Kasumi-1 (cell line): ENCODE measurements around the gene KRTAP3-3.
"Not testable (repeated sequence)": the region's sequence is repeated elsewhere in the genome, so short reads cannot be mapped to it uniquely, and the experiment has no call there.

Experiments
- DNase-seq, 2 experiments: peaks; one replicate each; lab custom pipeline; 2025; lab: John Stamatoyannopoulos, UW

The KRTAP3-3 gene

DNA sequence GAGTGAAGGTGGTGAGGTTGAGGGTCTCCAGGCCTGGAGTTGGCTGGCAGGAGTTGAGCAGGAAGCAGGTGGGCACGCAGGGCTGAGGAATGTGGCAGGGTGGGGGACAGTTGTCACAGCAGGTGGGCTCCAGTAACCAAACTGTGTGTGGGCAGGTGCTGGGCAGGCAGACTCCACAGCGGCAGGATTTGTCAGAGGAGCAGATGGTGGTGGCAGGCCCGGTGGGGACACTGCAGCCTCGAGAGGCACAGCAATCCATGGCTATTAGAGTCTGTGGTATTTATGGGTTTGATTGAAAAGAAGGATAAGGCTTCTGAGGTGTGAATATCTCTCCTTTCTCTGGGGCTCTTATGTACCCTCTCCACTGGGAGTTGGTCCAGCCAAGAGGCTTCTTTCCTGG lies at the start of gene KRTAP3-3:
Gene KRTAP3-3 (minus strand): TSS at position 326 of the 400 bp plus-strand sequence. CDS start 67 bp downstream, at position 259.
- no peak for DNase-seq

DNA sequence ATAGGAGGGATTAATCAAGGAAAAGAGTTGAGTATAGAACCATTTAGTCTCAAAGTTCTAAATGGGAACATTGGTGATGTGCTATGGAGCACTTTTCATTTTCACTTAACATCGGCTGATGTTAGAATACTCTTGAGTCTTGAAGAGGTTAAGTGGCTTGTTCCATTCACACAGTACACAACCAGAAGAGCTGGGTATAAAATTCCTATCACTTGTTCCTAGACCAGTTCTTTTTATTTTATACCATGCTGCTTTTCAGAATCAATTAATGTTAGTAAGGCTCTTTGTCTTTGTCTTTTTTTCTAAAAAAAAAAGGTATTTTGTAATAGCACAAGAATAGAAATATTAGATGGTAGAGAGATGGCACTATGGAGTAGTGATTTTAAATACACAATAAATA lies 49.0 kb upstream of the KRTAP3-3 start:
- no peak for DNase-seq

DNA sequence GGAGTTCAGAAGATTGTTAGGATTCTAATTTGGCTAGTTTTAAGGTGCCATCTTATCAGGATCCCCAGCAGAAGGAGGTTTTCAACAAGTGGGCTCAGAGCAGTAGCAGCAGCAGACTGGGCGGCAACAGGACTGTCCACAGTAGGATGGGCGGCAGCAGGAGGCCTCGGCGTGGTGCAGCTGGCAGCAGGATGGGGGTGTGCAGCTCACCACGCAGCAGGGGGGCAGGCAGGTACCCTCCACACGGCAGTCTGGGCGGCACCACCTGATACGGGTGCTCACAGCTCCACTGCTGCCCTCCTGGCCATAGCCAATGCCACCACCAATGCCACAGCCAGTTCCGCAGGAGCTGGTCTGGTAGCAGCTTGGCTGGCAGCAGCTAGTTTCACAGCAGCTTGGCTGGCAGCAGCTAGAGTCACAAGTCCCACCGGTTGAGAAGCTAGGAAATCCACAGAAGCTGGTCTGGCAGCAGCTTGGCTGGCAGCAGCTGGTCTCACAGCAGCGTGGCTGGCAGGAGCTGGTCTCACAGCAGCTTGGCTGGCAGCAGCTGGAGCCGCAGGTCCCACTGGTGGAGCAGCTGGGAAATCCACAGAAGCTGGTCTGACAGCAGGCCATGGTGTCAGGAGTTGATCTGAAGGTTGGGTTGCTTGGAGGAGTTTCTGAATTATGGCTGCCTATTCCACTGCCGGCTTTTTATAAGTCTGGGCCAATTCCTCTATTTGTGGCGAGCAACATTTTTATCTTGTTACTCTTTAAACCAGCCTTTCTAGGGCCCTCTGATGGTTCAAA lies 47.0 kb upstream of the KRTAP3-3 start, which contains the start of gene KRTAP1-1:
Gene KRTAP1-1 (minus strand): TSS at position 668 of the 789 bp plus-strand sequence. CDS start 53 bp downstream, at position 615.
- not testable (repeated sequence) for DNase-seq

DNA sequence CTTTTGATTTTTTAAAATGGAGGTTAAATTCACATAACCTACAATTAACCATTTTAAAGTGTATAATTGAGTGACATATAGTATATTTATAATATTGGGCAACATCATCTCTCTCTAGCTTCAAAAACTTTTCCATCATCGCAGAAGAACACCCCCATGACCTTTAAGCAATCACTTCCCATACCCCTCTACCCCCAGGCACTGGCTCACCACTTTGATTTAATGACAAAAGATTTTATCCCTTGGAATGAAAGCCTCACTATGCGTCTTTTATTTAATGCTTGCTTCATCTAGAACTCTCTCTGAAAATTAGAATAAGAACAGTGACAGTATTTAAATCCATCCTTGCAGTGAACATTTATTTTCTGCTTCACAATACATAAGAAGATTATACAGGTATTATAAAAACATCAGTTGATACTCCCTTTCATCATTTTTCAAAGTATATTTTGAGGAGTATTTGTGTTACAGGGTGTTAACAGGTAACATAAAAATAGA lies 43.9 kb upstream of the KRTAP3-3 start:
- DNase-seq: no peak

DNA sequence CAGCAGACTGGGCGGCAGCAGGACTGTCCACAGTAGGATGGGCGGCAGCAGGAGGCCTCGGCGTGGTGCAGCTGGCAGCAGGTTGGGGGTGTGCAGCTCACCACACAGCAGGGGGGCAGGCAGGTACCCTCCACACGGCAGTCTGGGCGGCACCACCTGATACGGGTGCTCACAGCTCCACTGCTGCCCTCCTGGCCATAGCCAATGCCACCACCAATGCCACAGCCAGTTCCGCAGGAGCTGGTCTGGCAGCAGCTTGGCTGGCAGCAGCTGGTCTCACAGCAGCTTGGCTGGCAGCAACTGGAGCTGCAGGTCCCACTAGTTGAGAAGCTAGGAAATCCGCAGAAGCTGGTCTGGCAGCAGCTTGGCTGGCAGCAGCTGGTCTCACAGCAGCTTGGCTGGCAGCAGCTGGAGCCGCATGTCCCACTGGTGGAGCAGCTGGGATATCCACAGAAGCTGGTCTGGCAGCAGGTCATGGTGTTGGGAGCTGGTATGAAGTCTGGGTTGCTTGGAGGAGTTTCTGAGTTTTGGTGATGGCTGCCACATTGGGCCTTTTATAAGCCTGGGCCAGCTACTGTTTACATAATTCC lies 40.5 kb upstream of the KRTAP3-3 start, which contains the start of gene KRTAP1-3:
Gene KRTAP1-3 (minus strand): TSS at position 529 of the 590 bp plus-strand sequence. CDS start 53 bp downstream, at position 476.
- DNase-seq: not testable (repeated sequence)

DNA sequence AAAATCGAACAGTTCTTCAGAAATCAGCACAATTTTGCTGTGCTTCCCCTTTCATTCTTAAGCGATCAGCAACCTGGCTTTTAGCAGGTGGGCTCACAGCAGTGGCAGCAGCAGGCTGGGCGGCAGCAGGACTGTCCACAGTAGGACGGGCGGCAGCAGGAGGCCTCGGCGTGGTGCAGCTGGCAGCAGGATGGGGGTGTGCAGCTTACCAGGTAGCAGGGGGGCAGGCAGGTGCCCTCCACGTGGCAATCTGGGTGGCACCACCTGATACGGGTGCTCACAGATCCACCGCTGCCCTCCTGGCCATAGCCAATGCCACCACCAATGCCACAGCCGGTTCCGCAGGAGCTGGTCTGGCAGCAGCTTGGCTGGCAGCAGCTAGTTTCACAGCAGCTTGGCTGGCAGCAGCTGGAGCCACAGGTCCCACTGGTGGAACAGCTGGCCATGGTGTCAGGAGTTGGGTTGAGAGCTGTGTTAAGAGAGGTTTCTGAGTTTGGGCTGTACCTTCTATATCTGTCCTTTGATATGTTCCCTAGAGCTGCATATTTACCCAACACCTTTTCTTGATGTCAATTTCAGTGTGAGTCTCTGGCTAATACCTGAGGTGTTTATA lies 35.8 kb upstream of the KRTAP3-3 start, which contains the start of gene KRTAP1-4:
Gene KRTAP1-4 (minus strand): TSS at position 563 of the 613 bp plus-strand sequence. CDS start 117 bp downstream, at position 446.
- DNase-seq: no peak

DNA sequence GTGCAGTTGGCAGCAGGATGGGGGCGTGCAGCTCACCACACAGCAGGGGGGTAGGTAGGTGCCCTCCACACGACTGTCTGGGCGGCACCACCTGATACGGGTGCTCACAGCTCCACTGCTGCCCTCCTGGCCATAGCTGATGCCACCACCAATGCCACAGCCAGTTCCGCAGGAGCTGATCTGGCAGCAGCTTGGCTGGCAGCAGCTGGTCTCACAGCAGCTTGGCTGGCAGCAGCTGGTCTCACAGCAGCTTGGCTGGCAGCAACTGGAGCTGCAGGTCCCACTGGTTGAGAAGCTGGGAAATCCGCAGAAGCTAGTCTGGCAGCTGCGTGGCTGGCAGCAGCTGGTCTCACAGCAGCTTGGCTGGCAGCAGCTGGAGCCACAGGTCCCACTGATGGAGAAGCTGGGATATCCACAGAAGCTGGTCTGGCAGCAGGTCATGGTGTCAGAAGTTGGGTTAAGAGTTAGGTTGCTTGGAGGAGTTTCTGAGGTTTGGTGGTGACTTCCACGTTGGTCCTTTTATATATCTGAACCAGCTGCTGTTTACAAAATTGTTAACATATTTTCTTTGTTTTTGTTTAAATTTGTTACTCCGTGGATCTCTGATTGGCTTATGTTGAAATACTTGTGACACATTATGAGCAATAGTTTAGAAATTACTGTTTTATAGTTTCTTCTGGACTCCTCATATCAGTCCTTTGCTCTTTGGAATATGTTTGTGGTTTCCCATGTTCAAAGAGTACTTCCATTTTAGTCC lies 32.9 kb upstream of the KRTAP3-3 start, which contains the start of gene KRTAP1-5:
Gene KRTAP1-5 (minus strand): TSS at position 494 of the 757 bp plus-strand sequence. CDS start 53 bp downstream, at position 441.
- DNase-seq: no peak

DNA sequence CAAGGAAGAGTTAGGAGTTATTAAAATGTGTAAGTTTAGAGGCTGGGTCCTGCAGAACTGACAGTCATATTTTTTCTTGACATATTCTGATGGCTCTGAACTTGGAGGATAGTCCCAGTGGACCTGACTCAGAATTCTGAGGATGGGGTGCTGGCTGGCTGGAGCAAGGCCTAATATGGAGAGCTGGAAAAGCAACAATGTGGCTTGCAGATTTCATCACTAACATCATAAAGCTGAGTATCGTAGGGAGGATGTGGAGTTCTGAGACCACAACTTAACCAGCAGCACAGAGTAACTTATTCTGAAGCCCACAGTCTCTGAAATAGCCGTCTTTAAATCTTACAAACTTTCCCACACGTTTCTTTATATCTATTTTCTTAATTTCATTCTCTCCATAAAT lies 30.7 kb upstream of the KRTAP3-3 start:
- no peak for DNase-seq

DNA sequence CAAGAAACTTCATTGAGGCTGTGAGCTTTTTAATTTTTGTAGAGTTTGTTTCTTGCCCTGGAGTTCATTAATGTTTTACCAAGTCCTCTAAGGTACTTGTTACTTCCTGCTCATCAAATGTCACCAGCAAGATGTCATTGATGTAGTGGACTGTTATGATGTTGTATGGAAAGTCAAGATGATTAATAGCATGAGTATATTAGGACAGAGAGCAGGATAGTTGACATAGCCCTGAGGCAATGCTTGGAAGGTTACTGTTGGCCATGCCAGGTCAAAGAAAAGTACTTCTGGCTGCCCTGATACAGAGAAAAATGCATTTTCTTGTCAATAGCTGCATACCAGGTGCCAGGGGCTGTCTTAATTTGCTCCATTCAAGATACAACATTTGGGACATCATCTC lies 26.4 kb upstream of the KRTAP3-3 start:
- DNase-seq: no peak

DNA sequence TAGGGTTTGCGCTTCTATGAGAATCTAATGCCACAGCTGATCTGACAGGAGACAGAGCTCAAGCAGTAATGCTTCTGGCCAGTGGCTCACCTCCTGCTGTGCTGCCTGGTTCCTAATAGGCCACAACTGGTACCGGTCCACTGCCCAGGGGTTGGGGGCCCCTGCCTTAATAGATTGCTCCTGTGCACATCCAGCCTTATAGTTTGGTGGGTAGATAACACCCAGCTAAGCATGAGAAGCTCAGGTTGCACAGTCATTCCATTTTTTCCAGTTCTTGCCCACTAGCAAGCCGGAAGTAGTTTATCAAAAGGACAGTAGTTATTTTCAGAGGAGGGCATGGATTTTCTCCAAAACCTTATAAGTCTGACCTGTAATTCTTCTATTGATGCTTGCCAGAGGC lies 25.5 kb upstream of the KRTAP3-3 start:
- no peak for DNase-seq

DNA sequence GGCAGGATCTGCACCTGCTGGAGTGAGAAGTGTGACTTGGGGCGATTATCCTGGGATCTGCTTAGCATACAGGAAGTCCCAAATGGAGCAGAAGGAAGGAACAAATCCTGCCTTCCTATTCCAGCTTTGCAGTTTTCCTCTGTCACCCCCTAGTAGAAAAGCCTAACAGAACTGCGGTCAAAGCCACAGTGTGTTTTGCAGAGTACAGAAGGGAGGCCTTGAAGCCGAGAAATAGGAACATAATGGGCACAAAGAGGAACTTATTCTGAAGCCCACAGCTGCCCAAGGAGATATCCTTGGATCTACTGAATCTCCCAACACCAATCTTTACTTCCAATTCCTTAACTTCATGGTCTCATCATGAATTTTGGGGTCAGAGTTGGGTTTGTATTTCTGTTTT lies 24.6 kb upstream of the KRTAP3-3 start:
- DNase-seq: no peak

DNA sequence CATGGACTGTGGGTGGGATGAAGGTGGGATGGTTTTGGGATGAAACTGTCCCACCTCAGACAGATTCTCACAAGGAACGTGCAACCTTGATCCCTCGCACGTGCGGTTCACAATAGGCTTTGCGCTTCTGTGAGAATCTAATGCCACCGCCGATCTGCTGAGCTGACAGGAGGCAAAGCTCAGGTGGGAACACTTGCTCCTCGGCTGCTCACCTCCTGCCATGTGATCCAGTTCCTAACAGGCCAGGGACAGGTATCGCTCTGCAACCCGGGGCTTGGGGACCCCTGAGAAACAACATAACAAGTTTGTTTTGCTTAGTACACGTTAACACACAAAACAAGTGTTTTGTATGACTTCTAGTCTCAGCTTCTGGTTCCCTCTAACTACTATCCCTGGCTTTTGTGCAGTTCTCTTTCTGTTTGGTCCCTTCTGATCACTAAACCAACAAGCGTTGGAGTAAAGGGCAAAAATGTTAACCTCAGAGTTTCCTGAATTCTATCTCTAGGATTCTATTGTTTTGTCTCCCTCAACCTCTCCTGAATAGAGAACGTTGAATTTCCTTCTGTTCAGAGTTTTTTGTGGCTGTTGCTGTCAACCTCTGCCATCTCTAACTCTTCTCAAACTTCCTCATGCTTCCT lies 22.7 kb upstream of the KRTAP3-3 start:
- no peak for DNase-seq

DNA sequence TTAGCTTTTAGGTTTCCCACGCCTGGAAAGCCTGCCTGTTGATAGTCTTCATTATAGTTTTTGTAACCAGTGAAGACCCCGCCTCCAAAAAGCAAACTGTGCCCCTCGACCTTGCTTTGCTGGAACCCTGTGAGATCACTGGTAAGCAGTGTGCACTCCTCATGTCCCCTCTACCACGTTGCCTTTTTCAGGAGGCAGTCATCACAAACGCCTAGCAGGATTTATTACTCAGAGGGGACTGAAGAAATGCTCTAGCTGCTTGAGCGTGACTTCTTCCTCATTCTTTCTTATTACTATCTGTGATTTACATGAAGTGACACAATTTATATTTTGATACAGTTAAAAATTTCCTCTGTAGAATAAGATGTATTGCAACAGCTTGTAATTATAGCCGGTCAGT lies 21.5 kb upstream of the KRTAP3-3 start:
- no peak for DNase-seq

DNA sequence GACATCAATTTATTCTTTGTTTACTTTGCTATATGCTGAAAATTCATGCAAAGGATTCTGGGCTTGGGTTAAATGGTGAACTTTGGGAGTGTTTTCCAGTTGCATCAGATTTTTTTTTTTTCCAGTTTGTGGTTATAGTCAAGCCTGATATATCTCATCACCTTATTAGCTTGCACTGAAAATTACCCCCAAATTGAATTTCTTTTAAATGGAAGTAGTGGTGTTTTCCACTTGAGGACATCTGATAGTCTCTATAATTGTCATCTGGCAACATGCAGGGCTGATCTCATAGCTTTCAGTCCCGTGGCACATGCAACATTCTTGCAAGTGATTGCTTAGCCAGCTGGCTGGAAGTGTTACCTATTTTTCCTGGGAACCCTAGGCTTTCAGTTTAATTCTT lies 19.6 kb upstream of the KRTAP3-3 start:
- DNase-seq: no peak

DNA sequence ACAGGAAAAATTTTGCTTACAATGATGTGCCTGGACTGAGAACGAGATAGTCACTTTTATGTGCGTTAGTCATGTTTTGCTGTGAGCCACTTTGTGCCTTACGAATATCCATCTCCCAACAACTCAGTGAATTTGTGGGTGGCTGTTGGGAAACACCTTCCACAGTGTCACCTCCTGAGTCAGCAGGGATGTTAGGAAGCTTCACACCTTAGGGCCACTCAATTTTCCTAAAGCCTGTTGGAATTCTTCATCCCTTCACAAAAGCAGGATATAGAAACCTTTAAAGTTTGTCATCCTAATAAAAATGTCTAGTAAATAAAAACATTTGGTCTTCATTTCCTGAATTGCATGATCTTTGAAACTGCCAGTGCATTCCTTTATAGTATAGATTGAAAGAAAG lies 19.2 kb upstream of the KRTAP3-3 start:
- no peak for DNase-seq

DNA sequence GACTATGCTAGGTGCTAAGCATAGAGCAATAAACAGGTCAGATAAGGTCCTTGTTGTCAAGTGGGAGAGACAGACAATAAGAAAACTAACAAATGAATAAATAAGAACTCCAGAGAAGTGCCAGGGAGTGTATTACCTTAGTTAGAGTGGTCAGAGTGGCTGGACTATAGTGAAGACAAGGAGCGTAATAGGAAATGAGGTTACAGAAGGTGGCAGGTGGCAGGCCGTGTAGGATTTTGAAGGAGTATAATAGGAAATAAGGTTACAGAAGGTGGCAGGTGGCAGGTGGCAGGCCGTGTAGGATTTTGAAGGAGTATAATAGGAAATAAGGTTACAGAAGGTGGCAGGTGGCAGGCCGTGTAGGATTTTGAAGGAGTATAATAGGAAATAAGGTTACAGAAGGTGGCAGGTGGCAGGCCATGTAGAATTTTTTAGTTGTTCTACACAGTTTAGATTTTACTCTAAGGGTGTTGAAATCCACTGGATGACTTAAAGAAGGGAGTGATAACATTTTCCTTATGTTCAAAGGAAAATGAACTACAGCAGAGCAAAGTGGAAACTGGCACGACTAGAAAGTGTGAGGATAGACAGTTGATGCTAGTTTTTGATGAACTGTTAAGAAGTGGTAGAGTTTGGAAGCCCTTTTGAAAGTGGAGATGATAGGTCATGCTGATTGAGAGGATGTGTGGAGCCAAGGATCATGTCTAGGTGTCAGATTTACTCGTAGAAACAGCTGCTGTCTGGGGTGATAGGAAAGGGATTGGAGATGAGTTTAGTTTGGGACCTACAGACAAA lies 18.6 kb upstream of the KRTAP3-3 start:
- no peak for DNase-seq

DNA sequence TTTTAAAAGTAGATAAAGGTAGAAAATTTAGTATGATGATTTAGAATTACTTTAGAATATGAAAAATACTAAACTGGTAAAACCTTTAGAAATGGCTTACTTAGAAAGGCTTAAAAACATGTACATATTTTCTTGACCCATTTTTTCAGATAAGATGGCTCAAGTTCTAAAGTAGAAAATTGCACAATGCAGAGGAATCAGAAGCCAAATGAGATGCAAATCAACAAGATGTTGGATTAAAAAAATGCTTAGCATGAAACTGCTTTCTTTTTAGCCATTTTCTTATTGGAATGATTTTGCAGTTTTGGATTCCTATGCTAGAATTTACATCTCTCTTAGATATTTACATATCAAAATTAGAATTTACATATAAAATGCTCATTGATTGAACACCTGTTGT lies 16.5 kb upstream of the KRTAP3-3 start:
- DNase-seq: no peak

DNA sequence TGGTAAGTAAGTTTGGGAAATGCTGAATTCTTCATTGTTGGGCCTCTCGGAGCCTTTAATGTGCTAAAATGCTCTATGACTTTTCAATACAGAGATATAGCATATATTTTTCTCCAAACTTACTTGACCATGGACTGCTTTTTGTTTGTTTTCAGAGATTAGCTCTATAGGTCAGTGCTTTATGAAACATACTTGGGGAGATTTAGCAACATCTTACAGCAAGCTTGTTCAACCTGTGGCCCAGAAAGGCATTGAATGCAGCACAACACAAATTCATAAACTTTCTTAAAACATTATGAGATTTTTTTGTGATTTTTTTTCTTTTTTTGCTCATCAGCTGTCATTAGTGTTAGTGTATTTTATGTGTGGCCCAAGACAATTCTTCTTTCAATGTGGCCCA lies 16.0 kb upstream of the KRTAP3-3 start:
- no peak for DNase-seq

DNA sequence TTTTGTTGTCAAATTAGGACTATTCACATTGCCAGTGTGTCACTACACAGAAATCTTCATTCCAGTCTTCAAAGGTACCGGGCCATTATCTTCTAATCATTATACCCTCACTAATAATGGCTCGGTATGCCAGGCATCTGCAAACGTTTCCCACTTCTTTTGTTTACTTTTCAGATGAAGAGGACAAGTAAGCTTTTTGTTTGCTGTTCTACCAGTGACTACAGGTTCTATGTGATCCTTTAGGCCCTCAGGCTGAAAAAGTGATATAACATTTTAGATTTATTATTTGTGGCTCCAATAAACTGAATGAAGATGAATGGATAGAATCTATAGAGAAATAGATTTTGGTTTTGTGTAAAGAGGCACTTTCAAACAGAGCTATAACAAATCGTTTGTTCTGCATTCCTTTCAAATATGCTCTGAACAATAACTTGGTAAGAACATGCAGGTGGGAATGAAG lies 15.4 kb upstream of the KRTAP3-3 start:
- DNase-seq: no peak

DNA sequence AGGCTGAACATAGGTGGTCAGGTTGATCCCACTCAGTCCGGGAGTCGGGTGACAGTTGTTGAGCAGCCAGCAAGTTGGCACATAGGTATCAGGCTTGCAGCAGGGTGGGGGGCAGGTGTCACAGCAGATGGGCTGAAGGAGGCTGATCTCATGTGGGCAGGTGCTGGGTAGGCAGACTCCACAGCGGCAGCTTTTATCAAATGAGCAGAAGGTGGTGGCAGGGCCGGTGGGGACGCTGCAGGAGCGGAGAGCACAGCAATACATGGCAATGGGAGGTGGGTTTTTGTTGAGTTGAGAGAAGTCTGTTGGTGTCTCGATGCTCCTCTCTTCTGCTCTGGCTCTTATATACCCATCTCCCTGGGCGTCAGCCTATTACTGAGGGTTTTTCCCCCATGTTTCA lies 14.8 kb upstream of the KRTAP3-3 start, which contains the start of gene KRTAP3-1:
Gene KRTAP3-1 (minus strand): TSS at position 318 of the 400 bp plus-strand sequence. CDS start 54 bp downstream, at position 264.
- no peak for DNase-seq
